HPDE6-E6E7 (cell line): Measurements from ENCODE around the gene FAM222B.
"Not testable (repeated sequence)": the region's sequence is repeated elsewhere in the genome, so short reads cannot be mapped to it uniquely, and the experiment has no call there.

Source experiments
- DNase-seq: peaks from one replicate; pipeline ENCODE4 v3.0.0; 2011; ENCODE audit warnings: missing footprints; ENCODE audit errors: extremely low spot score

The FAM222B gene

GRCh38 chr17:28745786-28746411, 96.7 kb downstream of the FAM222B start:
- DNase-seq, result no peak

DNA sequence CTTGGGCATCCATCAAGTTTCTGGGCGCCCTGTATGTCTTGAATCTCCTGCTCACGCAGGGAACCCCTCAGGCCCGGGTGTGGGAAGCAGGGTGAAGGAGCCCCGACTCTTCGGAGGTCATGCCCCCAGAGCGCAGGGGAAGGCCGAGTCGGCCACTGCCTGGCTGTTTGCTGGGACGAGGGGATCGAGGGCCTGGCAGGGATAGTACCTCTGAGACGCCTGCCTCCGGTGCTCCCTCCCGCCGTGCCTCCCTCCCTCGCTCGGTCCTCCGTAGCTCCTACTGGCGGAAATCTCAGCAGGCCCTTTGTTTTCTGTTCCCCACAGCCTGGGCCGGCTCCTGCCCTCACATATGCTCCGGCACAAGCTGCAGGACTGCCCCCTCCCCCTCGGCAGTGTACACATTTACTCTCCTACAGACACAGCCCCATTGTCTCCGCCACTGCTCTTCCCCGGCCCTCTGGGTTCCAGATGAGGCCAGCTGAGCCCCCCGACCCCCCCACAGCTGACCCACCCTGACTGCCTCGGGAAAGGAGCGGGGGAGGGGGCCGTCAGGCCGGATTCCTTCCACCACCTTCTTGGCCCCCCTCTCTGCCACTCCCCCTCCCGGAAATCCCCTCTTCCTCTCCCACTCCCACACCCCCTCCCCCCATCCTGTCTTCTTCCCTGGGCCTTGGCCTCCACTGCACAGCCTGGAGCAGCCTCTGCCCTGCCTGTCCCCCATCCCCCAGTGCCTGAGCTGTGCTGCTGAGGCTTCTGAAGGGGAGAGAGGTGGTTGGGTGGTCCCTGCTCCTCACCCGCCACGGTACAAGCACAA, 97.4 kb downstream of the FAM222B start:
- no peak for DNase-seq

DNA sequence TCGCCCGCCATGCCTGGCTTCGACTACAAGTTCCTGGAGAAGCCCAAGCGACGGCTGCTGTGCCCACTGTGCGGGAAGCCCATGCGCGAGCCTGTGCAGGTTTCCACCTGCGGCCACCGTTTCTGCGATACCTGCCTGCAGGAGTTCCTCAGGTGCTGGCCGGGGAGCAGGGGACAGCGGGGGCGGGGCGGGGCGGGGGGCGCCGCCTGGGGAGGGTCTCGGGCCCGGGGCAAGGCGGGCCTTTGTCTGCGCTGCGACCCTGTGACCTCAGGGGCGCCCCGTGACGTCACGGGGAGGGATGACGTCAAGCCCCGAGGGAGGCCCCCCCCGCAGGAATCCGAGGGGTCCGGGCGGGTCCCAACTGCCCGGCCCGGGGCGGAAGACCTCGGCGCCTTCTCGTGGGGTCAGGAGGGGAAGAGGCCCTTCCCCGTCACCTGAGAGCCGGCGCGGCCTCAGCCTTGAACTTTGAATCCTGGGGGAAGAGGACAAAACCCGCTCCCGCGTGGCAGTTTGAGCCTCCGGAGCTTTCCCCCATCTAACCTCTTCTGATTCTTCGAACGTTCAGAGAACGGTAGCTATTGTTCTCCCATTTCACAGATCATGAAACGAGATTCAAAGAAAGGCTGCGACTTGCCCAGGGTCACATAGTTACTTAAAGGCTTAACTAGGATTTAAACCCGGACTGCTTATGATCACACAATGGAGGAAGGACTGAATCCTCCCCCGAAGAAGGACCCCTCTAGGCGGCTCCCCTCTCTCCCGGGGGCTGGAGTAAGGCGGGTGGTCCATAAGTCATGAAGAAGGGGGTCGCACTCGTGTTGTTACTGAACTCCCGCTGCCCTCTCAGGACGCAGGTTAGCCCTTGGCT, 98.3 kb downstream of the FAM222B start:
- no peak for DNase-seq

DNA sequence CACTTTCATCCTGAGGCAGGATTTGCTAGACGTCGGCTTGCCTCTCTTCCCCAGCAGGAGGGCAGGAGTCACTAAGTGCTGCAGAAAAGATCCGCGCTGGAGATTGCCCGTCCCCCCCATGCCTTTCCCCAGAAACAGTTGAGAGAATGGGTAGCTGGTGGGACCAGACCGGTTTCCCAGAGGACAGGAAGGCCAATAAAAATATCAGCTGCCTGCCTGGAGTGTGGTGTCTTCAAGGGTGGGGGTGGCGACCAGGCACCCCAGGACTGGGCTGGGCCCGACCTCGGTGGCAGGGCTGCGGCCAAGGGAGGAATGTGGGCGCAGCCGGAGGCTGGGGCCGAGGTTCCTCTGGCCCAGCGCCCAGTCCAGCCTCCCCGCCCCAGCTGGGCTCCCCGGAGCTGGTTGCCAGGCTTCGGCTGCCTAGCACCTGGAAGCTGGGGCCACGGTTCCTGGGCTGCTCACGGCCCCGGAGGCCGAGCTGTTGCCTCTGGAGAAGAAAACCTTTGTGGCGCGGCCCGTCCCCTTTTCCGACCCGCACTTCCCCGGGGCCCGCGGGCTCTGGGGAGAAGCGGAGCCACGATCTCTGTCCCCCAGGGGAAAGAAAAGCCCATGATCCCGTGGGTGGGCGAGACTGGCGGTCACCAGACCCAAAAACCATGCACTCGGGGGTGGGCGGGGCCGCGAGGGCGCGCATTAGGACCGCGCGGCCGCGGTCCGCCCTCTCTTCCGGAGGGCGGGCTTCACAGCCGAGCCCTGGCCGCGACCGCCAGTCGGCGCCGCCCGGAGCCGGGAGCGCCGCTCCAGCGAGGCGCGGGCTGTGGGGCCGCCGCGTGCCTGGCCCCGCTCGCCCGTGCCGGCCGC, 99.1 kb downstream of the FAM222B start, which contains the start of gene TRAF4:
TSS of gene TRAF4 (plus strand) at position 769 of the 861 bp plus-strand sequence. CDS start 102 bp downstream, outside the sequence.
- no peak for DNase-seq

- DNase-seq, result no peak
Measured at GRCh38 chr17:28741358-28742349, 100.9 kb downstream of the FAM222B start.

DNA sequence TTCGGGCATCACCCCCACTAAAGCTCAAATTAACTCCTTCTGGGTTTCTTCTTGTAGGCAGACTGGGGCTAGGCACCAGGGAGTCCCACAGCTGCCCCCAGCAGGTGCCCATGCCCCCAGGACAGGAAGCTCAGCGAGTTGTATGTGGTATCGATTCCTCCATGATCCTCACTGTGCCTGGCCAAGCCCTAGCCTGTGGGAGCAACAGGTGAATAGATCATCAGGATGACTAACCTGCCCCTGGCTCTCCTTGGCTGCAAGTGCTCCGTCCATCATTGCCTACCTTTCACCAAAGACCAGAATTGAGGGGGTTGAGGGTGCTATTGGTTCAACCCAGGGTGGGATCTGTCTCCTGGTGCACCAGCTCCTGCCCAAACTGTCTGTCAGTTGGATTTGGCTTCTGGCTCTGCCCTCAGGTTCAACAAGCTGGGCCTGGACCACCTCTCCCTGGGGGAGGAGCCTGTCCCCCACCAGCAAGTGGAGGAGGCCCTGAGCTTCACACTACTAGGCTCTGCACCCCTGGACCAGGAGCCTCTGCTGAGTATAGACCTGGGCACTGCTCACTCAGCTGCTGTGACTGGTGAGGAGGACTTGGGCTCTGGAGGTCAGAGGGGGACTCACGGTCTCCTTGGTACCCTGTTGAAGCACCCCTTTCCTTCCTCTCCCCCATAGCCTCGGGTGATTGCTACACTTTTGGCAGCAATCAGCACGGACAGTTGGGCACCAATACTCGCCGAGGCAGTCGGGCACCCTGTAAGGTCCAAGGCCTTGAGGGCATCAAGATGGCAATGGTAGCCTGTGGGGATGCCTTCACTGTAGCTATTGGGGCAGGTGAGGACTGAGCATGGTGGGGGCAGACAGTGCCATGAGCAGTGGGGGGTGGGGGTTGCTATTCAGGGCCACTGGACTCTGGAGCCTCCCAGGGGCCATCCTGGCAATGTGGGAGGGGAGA, 101.9 kb downstream of the FAM222B start:
- DNase-seq, result no peak

DNA sequence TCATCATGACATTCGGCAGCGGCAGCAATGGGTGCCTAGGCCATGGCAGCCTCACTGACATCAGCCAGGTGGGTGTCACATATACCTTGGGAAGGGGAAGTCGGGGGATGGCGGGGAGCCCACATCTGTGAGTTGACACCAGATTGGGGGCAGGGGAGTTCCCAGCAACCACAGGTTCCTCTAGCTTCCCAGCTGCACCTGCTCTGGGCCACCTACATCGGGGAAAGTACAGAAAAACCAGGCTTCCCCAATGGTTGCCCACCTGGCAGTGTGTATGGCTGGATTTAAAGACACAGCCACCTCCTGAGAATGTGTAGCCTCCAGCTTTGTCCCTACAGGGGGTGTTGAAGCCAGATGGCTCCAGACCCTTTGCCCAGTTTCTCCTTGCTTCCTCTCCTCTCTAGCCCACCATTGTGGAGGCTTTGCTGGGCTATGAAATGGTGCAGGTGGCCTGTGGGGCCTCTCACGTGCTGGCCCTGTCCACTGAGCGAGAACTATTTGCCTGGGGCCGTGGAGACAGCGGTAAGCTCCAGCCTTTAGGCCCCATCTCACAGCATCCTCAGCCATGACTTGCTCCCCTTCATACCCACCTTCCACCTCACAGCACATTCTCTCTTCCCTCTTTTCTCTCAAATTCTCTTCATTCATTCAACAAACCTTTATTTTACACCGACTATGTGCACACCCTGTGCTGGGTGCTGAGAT, 103.8 kb downstream of the FAM222B start:
- DNase-seq, result no peak

GRCh38 chr17:28737770-28738679, 104.6 kb downstream of the FAM222B start:
- DNase-seq, result no peak

GRCh38 chr17:28737316-28737715, 105.3 kb downstream of the FAM222B start:
- DNase-seq, result no peak

DNA sequence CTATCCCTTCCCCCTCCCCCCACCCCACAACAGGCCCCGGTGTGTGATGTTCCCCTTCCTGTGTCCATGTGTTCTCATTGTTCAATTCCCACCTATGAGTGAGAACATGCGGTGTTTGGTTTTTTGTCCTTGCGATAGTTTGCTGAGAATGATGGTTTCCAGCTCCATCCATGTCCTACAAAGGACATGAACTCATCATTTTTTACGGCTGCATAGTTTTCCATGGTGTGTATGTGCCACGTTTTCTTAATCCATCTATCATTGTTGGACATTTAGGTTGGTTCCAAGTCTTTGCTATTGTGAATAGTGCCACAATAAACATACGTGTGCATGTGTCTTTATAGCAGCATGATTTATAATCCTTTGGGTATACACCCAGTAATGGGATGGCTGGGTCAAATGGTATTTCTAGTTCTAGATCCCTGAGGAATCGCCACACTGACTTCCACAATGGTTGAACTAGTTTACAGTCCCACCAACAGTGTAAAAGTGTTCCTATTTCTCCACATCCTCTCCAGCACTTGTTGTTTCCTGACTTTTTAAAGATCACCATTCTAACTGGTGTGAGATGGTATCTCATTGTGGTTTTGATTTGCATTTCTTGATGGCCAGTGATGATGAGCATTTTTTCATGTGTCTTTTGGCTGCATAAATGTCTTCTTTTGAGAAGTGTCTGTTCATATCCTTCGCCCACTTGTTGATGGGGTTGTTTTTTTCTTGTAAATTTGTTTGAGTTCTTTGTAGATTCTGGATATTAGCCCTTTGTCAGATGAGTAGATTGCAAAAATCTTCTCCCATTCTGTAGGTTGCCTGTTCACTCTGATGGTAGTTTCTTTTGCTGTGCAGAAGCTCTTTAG, 106.4 kb downstream of the FAM222B start:
- DNase-seq, result not testable (repeated sequence)

DNA sequence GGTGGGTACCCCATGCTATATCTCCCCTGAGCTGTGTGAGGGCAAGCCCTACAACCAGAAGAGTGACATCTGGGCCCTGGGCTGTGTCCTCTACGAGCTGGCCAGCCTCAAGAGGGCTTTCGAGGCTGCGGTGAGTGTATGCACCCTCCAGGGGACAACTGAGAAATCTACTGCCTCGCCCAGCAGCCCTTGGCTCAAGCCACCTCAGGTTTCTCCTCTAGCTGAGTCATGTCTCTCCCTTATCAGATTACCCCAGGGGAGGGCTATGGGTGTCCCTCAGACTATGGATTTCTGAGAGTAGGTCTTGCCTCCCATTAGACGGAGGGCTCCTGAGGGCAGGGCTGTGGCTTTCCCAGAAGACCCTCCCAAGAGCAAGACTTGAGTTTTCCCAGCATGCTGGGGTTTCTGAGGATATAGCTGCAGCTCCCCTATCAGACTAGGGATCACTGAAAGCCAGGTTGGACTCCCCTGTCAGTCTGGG, 107.3 kb downstream of the FAM222B start:
- DNase-seq, result no peak

DNA sequence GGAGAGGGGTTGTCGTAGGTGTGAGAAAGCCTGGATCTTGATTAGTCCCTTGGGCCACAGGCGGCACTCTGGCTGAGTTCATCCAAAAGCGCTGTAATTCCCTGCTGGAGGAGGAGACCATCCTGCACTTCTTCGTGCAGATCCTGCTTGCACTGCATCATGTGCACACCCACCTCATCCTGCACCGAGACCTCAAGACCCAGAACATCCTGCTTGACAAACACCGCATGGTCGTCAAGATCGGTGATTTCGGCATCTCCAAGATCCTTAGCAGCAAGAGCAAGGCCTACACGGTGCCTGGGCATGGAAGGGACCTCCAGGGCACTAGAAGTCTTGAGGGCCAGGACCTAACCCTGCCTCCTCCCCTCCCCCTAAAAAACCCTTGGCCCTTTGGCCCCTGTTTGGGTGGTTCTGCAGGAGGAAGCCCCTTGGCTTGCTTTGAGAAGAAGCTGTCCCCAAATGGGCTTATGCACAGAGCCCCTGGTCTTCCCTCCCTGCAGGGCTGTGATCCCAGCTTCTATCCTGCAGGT, 107.8 kb downstream of the FAM222B start:
- no peak for DNase-seq

DNA sequence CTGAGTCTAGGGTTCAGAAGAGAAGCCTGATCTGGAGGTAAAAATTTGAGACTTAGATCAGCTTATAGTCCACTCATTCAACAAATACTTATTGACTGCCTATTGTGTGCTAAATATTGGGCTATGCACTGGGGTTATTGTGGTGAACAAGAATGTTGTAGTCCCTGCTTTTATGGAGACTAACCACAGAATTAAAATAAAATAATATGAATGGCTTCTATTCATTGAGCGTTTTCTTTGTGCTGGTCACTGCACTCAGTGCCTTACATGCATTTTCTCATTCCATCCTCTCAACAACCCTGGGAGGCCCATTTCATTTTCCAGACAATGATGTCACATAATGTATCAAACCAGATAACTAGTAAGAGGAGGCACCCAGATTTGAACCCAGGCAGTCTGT, 109.2 kb downstream of the FAM222B start:
- DNase-seq, result no peak

DNA sequence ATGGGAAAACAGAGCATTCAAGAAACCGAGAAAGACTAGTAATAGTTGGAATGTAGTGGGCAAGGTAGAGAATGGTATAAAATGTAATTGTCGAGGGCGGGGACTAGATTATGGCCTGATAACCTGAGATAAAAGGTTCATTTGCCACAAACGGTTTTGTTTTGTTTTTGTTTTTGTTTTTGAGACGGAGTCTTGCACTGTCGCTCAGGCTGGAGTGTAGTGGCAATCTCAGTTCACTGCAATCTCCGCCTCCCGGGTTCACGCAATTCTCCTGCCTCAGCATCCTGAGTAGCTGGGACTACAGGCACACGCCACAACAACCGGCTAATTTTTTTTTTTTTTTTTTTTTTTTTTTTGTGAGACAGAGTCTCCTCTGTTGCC, 112.7 kb downstream of the FAM222B start:
- DNase-seq, result no peak

DNA sequence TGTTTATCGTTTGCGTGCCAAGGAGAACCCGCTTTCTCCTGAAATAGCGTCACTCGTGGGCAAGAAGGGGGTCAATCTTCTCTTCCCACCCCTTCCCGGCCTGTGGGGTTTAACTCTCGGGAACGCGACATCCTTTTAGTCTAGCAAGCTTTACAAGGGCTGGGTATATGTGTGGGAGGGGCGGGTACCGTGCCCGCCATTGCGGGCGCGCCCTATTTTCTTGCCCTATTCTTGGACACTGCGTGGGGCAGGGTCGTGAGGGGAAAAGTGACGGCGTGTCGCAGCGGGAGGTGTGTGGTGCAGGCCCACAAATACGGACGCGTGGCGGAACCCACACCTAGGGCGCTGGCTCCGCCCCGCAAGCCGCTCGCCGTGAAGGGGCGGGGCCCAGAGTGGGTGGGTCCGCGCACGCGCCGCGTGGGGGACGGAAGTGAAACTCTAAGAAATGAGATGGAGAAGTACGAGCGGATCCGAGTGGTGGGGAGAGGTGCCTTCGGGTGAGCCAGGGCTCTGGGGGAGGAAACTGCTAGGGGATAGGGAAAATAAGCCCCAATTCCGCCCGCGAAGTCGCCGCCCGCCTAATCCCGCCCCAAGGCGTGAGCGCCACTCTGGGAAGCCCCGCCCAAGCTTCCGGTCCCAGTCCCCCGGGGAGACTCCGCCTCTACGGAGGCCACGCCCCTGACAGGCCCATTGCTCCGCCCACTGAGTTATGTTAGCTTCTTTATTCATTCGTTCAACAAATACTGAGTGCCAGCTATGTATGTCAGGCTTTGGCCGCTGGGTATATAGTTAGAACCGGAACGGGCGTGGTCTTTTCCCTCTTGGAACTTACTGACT, 114.0 kb downstream of the FAM222B start, which contains the start of gene NEK8:
TSS of gene NEK8 (plus strand) at position 425 of the 837 bp plus-strand sequence. CDS start at position 451, 26 bp downstream.
- DNase-seq, result no peak
